HG03108 (cell line): ENCODE results near the gene CAPG.
"Not testable (repeated sequence)": the region's sequence is repeated elsewhere in the genome, so short reads cannot be mapped to it uniquely, and the experiment has no call there.

ENCODE experiments used
- ATAC-seq: cut with Tn5 transposase; IDR thresholded peaks from one replicate; pipeline ENCODE4 v1.9.1; 2021; ENCODE audit warnings: moderate library complexity; ENCODE audit not compliant: unreplicated experiment

CAPG gene

DNA sequence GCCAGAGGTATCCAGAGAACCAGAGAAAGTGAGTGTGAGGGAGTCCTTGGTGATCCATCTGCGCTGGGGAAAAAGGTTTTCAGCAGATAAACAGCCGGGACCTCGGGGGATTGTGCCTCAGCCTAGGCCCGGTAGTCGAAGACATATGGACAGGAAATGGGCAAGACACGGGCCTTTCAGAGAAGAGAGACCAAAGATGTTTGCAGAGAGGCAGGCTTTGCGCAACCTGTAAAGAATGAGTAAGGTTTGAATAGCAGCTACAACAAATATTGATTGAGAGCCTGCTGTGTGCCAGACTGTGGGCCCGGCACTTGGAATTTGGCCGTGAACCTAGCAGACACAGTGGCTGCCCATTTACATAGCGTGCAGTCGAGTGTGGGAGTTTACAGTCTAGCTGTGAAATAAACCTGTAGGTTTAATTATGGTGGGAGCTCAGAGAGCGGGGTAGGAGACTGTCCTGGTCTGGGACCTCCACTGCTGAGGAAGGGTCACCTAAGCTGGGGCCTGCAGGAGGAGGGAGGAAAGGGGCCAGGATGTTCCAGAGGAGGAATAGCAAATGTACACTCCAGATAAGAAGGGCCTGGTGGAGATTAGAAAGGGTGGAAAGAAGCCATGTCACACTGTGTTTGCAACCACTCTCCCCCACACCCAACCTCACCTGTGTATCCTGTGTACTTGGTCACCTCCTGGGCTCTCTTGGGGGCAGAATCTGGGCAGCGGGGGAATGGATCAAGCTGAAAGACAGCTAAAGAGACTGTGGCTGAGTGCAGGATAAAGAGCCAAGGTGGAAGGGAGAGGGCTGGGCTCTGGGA is 11.3 kb upstream of the CAPG start:
- no peak for ATAC-seq

DNA sequence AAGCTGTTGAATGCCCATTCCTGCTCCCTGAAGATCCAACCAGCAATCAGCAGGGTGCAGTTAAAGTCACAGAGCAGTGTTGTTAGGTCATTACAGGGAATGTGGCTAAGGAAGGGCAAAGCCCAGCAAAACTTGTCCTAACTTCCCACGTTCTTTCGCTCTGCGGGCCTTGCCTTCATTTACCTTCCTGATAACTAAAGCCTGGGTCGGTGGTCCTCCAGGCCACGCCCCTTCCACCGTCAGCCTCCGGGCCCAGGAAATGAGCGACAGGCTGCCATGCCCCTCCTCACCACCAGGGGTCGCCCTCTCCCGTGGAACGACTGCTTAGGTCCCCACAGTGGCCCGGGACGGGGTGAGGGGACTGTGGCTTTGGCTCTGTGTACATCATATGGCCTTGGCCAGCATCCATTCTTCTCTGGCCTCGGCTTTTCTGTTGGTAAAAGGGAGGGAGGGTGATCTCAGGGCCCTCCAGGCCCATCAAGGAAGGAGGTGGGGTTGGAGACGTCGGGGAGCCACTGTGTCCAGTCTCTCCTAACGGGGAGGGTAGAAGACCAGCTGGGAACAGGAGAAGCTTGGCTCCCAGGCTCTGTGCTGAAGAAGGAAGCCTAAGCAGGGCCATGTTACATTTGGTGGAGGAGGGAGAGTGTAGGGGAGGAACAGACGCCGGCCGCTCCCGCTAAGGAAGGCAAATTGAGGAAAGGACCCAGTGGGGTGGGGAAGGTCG is 10.5 kb upstream of the CAPG start:
- peak; percentile 57 for ATAC-seq

GRCh38 chr2:85419009-85419675 is 9.0 kb upstream of the CAPG start:
- ATAC-seq: no peak

DNA sequence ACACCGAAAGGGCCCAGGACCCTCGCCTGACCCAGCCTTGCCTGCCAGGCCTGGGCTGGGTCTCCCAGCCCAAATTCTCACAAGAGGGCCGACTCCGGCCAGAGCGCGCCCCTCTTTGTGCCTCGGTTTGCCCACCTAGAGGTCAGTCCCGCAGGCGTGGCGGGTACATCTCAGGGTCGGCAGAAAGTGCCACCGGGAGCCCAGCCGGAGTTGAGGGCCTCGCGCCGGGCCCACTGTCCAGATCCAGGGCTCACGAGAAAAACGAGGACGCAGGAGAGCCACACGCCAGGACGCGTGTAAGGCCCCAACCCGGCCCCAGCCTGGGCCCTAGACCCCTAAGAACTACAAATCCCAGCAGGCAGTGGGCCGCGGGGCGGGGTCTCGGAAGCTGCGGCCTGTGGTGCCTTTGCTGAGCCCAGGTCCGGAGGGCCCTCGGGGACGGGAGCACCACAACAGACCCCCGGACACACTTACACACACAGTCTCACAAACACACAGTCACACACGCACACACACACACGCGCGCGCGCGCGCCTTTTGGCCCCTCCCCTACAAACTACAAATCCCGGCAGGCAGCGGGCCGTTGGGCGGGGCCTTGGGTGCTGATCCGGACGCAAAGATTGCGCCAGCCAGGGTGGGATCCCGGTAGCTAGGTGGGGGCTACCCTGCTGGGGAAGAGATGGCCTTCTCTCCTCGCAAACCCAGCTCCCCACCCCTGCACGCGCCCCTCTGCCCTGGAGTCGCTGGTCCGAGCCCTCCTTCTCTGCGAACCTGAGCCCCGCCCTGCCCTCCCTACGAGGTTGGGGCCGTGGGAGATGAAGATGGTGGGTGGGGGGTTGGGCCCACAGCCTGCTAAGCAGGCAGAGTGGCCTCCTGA is 8.2 kb upstream of the CAPG start, which contains the start of gene SH2D6:
TSS of gene SH2D6 (plus strand) at position 583 of the 877 bp plus-strand sequence. CDS start 10,752 bp downstream, outside the sequence.
- ATAC-seq: peak; percentile 70

DNA sequence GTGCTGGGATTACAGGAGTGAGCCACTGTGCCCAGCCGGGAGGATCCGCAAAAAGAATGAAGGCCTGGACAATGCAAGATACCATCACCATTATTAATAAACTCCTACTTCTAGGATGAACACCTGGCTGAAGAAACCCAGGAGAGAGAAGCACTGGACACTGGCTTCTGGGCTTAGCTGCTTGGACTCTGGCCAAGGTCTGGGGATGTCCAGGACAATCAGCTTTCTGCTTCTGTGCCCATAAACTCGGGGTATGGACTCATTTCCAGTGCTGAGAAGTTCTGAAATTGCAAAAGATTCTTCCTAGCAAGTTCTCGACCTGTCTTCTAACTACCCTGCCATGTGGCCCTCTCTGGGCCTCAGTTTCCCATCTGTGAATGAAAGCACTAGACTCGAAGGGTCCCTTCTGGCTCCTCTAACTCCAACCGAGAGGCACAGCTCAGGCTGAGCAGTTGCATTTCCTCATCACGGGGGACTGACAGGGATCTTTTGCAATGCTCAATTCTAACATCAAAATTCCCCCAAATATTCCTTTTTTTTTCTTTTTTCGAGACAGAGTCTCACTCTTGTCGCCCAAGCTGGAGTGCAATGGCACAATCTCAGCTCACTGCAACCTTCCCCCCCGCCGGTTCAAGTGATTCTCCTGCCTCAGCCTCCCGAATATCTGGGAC is 5.9 kb upstream of the CAPG start:
- no peak for ATAC-seq

DNA sequence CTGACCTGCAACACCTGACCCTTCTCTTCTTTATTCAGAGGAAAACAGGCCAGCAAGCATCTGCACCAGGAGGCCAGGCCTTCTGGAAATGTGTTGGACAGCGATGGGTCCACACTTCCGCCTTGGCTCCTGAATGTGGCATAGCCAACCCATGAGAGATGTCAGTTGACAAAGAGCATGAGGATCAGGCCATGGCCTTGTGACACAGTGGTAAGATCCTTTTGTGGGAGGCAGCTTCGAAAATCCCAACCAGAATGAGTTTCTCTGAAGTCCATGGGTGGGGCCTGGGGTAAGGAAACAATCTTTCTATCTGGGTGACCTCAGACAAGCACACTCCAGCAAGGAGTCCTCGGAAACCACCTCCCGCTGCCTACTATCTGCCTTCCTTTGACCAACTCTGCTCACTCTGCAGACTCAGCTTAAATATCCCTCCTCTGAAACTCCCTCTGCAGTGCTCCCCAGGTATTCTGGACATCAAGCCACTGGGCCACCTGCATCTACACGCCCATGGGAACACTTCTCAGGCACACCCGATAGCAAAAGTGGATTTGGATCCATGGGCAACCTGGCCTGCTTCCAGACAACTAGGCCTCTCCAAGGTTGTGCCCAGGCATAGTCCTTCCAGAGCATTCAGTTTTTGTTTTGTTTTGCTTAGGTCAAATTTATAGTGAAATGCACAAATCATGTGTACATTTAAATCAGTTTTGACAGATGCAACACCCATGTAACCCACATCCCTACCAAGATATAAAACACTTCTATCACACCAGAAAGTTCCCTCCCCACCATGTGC is 4.8 kb upstream of the CAPG start:
- ATAC-seq: no peak

GRCh38 chr2:85414421-85414759 is 4.2 kb upstream of the CAPG start:
- ATAC-seq: not testable (repeated sequence)

DNA sequence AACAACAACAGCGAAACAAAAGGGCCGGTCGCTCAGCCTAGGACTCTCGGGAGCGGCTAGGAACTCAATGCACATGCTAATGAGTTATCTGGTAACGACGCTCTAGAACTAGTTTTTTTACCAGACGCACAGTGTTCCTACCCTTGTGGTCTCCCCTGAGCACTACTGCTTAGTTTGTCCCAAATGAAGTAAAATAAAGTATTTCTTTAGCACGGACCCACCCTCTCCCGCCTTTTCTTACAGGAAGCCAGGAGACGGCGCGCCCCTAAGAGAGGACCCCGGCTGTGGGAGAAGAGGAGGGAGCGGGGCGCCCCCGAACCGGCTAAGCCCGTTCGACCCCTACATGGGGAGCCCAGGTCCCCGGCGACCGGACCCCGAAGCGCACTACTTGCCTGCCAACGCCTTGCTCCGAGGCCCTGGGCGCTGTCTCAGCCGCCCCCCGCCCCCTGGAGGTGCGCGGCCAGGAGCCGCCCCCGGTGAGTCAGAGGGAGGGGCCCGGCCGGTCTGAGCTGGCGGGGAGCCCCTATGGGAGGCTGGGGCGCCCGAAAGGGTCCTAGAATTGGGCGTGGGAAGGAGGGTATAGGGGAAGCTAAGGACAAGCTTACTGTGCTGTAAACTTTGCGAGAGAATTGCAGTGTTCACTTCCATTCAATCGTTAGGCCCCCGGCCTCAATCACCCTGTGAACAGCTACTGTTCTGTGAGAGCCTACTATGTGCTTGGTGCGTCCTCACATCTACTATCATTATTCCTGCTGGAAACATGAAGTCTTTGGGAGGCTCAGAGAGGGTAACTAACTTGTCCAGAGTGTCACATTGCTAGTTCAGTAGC is 3.6 kb upstream of the CAPG start:
- ATAC-seq: no peak

DNA sequence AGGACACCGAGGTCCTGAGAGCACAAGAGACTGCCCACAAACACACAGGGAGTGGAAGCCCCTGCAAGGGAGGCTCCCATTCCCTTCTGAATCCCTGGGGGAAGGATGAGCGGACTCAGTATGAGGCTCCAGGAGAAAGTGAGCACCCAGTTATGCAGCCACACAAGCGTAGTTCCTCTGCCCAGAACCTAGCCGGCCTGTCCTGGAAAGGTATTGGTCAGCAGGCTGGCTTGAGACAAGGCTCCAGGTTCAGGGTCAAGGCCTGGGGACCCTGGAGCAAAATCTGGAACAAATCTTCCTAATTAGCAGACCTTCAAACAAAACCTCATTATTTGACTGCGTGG is 1.2 kb upstream of the CAPG start:
- ATAC-seq: no peak

DNA sequence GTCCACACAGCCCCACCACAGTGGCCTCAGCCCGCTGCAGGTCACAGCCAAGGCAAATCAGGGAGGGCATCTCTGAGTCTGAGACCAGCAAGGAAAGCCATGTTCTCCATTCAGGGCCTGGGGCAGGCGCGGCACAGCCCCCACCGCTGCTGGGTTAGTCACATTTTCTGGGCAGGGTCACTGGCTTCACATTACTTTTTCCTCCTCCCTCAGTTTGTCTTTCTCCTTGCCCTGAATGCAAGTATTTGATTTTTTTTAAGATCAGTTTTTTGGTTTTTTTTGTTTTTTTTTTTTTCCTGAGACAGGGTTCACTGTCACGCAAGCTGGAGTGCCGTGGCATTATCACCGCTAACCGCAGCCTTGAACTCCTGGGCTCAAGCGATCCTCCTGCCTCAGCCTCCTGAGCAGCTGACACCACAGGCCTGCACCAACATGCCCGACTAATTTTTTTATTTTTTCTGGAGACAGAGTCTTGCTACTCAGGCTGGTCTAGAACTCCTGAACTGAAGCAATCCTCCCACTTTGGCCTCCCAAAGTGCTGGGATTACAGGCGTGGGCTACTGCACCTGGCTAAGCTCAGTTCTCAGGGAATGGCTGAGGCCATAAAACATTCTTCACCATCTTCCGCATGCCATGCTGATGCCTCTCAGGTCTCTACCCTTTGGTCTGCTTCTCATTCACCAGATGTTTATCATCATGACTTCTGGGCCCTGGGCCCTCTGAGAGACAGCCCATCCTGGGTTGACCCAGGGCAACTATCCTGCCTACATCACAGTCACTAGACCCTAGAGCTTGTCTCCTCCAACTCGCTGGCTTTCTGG is 628 bp upstream of the CAPG start:
- no peak for ATAC-seq

- ATAC-seq: peak; percentile 62
These were observed 4.7 kb downstream of the CAPG start for GRCh38 chr2:85405201-85406059.

DNA sequence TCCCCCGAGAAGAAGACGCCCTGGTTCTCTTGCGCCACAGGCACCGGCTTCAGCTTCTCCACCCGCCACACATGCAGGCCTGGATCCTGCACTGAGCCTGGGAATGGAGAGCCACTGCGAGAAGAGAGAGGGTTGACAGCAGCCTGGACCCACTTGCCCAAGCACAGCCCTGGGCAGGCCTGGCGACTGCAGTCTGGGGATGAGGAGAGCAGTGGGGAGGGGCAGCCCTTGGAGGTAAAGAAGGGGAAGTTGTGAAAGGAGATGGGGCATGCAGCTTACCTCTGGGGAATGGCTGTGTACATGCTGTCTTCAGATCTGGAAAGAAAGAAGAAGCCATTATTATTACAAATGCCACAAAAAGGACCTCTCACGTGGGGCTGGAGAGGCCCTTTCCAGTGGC is 8.3 kb downstream of the CAPG start:
- ATAC-seq: no peak

DNA sequence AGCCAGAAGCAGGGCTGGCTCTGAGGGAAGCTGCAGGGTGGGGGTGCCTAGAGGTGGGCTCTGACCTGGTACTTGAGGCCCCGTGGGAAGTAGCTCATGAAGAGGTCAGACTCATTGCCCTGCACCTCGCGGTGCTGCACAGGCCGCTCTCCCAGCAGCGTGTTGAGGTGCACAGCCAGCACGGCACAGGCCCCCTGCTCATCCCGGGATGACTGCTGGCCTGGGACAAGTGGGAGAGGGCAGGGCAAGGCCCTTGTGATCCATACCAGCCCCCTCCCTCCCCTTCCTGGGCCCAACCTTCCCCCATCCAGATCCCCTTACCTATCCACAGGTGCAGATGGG is 8.7 kb downstream of the CAPG start:
- no peak for ATAC-seq

DNA sequence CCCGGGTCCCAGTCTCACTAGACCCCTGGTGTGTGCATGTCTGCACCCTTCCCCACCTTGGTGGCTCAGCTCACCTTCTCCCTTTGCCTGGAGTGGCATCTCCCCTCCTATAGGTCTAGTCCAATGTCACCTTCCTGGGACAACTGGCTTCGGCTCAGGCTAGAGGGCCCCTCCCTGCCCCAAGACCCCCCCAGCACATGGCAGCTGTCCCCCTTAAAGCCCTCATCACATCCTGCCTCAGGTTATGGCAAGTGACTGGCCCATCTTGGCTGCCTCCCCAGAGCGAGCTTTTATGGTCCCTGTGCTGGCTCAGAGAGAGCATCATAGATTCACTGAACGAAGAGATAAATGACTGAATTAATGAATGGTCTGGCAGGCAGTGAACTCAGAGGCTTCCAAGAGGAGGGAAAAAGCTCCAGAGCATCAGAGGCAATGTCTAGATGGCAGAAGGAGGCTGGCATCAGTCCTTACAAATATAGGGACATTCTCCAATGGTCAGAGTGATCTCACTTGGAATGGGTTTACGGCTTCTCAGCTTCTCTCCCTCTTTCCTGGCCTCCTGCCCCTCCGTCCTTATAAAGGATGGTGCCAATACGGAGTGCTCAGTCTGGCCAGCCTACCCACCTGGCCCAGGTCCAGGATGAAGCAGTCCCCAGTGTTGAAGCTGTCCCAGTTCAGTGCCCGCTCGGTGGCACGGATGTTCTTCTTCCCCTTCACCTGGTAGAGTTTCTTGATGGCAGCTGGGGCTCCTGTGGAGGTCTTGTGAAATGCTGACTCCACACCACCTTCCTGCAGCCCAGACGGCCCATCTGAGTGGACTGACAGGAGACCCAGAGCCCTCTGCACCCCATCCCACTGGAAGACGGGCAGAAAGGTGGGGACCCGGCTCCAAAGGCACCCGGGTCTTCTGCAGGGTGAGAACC is 9.4 kb downstream of the CAPG start:
- ATAC-seq: no peak

DNA sequence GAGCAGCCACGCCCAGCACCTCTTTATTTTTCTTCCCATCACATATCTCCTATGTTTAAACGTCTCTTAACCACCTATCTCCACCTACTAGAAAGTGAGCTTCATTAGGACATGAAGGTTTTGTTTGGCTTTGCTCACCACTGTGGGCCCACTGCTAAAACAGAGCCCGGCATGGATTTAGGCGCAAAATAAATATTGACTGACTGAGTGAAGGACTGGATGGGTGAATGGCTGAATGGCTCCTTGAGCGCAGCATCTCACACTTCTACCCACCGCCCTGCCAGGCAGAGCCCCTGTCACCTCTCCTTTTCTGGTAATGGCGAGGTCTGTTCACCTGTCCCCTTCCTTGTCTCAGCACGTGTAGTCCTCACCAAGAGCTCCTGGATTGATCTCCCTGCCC is 10.1 kb downstream of the CAPG start:
- ATAC-seq: no peak

DNA sequence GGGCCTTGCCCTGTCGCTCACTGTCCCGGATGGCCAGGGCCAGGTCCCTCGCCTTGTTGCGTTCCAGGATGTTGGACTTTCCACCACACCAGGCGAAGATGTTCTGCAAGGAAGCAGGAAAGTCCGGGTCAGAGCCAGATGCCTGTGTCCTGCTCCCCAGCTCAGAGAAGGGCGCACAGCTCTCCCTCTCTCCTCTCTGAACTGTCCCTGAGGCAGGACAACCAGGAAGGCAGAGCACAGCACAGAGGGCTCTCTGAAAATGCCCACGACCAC is 11.0 kb downstream of the CAPG start:
- no peak for ATAC-seq
